HG02884 (cell line): ENCODE data around the gene OR8J1.
"Not testable (repeated sequence)": the region's sequence is repeated elsewhere in the genome, so short reads cannot be mapped to it uniquely, and the experiment has no call there.

Source experiments
- ATAC-seq: cut with Tn5 transposase; IDR thresholded peaks from one replicate; pipeline ENCODE4 v1.9.1; 2021; ENCODE audit warnings: mild to moderate bottlenecking, moderate library complexity; ENCODE audit not compliant: unreplicated experiment

Gene OR8J1, protein sequence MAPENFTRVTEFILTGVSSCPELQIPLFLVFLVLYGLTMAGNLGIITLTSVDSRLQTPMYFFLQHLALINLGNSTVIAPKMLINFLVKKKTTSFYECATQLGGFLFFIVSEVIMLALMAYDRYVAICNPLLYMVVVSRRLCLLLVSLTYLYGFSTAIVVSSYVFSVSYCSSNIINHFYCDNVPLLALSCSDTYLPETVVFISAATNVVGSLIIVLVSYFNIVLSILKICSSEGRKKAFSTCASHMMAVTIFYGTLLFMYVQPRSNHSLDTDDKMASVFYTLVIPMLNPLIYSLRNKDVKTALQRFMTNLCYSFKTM

DNA sequence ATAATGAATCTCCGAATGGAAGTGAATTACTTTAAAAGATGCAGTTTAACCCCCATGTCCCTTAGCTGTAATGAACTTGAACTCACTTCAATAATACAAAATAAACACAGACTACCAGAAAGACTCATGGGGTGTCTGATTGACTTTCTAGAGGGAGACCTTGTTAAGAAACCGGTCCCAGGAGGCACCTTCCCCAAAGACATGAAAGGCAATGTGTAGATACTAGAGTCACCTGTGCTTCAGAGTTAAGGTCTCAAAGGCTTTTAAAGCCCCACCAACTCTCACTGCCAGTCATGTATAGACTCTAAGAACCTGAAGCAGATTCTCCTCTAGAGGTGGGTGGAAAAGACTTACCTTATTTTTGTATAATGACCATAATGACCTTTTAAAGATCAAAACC lies at the start of gene OR8J1:
TSS of gene OR8J1 (plus strand) at position 301 of the 400 bp plus-strand sequence. CDS start 5,956 bp downstream, outside the sequence.
- ATAC-seq, result no peak

DNA sequence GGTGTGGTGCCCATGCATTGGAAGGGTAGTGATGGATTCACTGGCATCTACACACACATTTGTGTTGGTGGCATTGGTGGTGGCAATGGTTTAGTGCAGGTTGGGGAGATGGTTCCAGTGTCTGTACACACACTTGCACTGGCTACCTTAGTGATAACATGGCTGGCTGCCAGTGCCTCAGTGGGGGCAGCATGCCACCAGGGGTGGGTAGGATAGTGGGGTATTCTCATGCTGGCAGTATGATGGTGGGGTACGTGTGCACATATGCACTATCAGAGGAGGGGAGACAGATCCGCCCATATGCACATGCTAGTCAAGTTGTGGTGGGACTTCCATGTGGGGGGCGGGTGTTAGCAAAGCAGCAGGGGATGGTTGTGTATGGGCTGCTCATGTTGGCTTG lies 46.3 kb upstream of the OR8J1 start:
- no peak for ATAC-seq

DNA sequence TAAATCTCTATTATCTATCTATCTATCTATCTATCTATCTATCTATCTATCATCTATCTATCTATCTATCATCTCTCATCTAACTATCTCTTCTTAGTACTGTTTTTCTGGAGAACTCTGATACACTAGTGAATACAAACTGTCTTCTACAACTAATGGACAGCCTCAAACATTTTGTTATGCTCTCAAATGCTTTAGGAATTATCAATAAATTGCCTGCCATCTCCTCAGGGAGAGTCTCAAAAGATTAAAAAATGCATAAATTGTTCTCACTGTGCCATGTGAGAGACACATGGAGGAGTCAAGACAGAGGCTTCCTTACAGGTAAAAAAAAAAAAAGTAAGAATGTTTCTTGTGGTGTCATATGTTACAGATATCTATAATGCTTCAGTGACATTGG lies 39.2 kb upstream of the OR8J1 start, which contains the start of gene OR8K3:
TSS of gene OR8K3 (plus strand) at position 301 of the 400 bp plus-strand sequence. CDS start 3,163 bp downstream, outside the sequence.
- ATAC-seq, result no peak

DNA sequence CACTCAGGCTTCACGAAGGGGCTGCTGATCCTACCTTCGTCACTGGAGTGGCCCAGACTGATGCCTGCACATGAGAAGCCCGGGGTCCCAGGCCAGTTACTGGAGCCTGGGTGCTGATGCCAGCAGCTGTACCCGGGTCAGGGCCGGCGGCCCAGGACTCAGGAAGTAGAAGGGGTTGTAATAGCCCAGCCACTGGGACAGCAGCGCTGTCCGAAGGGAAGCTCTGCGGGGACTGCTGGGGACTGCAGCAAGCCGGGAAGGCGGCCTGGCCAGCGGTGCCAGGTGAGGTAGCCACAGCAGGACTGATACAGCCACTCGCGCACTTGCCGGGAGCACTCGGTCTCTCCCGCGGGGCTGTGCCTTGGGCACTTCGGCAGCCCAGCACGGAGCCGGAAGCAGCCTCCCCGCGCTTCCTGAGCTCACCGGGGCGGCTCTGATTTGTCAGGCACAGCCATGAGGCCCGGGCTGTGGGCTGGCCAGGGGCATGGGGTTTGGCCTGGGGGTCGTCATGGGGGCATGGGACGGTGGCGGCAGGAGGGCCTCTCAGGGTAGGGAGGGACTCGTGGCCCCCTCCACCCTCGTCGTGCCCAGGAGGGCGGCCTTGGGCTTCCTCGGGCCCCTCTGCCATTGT lies 22.1 kb upstream of the OR8J1 start:
- no peak for ATAC-seq

DNA sequence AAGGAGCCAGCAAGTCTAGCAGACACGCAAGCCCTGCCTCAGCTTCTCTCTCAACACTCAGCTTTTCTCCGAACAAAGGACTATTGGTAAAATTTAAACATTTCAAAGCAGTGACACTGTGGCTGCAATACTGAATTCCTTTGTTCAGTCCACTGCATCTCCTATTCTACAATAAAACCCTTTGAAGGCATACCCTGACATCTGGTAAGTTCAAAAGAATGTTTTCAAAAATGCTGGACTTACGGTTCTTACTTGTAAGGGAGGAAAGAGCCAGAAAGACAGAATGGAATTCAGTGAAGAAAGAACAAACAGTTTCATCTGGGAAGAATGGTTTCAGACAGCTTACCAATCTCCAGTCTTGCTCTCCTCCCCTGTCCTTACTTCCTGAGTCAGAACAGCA lies 20.9 kb upstream of the OR8J1 start:
- ATAC-seq, result no peak

- no peak for ATAC-seq
These were observed 13.8 kb upstream of the OR8J1 start for GRCh38 chr11:56340289-56340688.

DNA sequence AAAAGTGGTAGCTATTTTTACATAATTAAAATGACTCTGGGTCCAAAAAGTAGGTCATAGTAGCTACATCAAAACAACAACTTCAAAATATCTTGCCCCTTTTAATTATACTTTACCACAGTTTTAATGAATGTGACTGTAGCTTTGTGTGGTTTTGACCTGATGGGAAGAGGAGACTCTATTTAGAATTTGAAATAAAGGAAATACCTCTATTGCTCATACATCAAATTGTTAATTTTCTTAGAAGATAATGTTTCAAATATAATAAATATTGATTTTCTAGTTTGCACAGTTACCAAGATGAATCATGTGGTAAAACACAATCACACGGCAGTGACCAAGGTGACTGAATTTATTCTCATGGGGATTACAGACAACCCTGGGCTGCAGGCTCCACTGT lies 8.4 kb upstream of the OR8J1 start, which contains the start of gene OR8K1:
TSS of gene OR8K1 (plus strand) at position 301 of the 400 bp plus-strand sequence. CDS start at position 301, 0 bp downstream.
- no peak for ATAC-seq

DNA sequence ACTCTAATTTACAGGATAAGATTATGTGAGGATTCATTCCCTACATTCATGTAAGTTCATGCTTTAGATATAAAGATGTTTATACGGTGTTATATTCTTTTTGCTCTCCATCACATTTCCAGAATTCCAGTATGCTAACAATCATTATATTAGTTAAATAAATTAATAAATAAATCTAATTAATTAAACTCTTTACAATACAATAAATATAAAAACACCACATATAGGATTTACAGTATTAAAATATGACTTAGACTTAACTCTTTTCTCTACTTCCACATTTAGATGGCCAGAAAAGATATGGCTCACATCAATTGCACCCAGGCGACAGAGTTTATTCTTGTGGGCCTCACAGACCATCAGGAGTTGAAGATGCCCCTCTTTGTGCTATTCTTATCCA lies 21.2 kb downstream of the OR8J1 start, which contains the start of gene OR8U1:
TSS of gene OR8U1 (plus strand) at position 301 of the 400 bp plus-strand sequence. CDS start at position 301, 0 bp downstream.
- ATAC-seq, result no peak

DNA sequence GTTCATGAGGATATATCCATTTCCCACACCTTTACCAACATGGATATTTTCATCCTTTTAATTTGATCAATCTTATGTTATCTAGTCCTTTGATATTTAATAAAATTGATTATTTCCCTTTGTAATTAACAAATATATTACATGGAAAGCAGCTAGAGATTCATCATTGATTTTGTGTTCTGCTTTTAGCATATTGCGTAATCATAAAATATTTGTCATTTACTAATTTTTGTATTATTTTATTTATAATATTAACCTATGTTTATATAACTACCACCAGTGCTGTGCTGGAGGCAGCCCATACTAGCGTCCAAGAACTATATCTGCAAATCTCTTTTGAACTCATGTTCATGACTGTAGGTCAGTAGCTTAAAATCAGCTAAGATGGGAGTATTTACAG lies 26.0 kb downstream of the OR8J1 start:
- ATAC-seq, result no peak

- no peak for ATAC-seq
These were observed 40.3 kb downstream of the OR8J1 start for GRCh38 chr11:56394381-56394780.

- no peak for ATAC-seq
These were observed 42.0 kb downstream of the OR8J1 start for GRCh38 chr11:56396047-56396446.

GRCh38 chr11:56401858-56402461 lies 47.9 kb downstream of the OR8J1 start:
- ATAC-seq, result not testable (repeated sequence)

GRCh38 chr11:56404393-56404792 lies 50.3 kb downstream of the OR8J1 start:
- ATAC-seq, result no peak

DNA sequence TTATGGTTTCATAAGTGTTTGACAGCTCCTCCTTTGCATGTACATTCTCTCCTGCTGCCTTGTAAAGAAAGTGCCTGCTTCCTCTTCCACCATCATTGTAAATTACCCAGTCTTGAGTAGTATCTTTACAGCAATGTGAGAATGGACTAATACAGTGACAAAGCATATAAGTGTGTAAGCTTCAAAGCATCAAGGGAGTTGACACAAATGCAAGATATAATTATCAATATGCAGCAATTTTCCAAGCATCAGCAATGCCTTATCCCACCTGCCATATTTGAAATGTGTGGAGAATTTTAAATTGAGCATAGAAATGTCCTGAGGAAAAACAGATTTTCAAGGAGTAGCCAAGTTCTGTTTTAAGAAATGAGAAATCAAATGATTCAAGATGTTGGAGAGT lies 56.7 kb downstream of the OR8J1 start:
- ATAC-seq, result no peak
